Thyroid gland (tissue), 4 donors: ENCODE measurements around the gene RAP1A. TPM values are rescaled to one million over a fixed set of nuclear protein-coding genes. Genes with fewer than 3 reads are reported as not detected.

Source experiments
- DNase-seq, 2 donors: peaks; one replicate each; pipeline ENCODE4 v3.0.0-alpha.2; 2019
- H3K27ac ChIP-seq, 3 donors: fragments of 200-600 bp; sonication (generic); 1 replicate in 2 of 3; 2 replicates in 1 of 3; pipeline ENCODE4 v1.5.1; 2016 to 2019; ENCODE audit warnings: mild to moderate bottlenecking in 1 of 3, moderate library complexity in 1 of 3
- H3K27me3 ChIP-seq: fragments of 200-600 bp; sonication (generic); one replicate; pipeline ENCODE4 v1.5.1; 2019
- H3K36me3 ChIP-seq, 2 donors: fragments of 200-600 bp; sonication (generic); one replicate each; pipeline ENCODE4 v1.5.1; 2016 to 2019
- H3K4me1 ChIP-seq, 2 donors: fragments of 200-600 bp; sonication (generic); one replicate each; pipeline ENCODE4 v1.5.1; 2017 to 2019
- H3K4me3 ChIP-seq, 3 donors: fragments of 200-600 bp; sonication (generic); replicated peaks in 1 of 3; 1 replicate in 2 of 3; 2 replicates in 1 of 3; pipeline ENCODE4 v1.5.1; 2016; ENCODE audit warnings: mild to moderate bottlenecking in 1 of 3
- H3K9me3 ChIP-seq: fragments of 200-600 bp; sonication (generic); one replicate; pipeline ENCODE4 v1.5.1; 2017
- CTCF ChIP-seq, 6 experiments: fragments of 200-600 bp in 3 of 6; fragments of 450-650 bp in 3 of 6; sonication (generic) in 3 of 6; IDR thresholded peaks; one replicate each; pipeline ENCODE4 v1.5.1; 2016 to 2019; ENCODE audit warnings: antibody characterized with exemption in 6 of 6, mild to moderate bottlenecking in 2 of 6, inconsistent platforms in 1 of 6, moderate library complexity in 1 of 6
- POLR2A ChIP-seq, 2 donors: fragments of 450-650 bp; IDR thresholded peaks; one replicate each; pipeline ENCODE4 v1.6.1; 2017; ENCODE audit warnings: antibody characterized with exemption in 2 of 2, mild to moderate bottlenecking in 2 of 2, moderate library complexity in 1 of 2
- WGBS, 2 donors: methylation state at CpG; one replicate each; pipeline ENCODE4 v1.1.5; 2017; 5-methylcytosine and 5-hydroxymethylcytosine counted together
- intact Hi-C: fragments of 100-400 bp; cut with DNase I; formaldehyde crosslinking; loops from one replicate; pipeline ENCODE4 v1.15.1; 2023
- total RNA-seq, 4 donors: library from RNA; depleted of rRNA; stranded (reverse); fragments of >200 nt; gene quantifications; one replicate each; pipeline ENCODE4 v1.2.3, GENCODE V29; 2016

Gene RAP1A
- total RNA-seq, 4 donors from 2014 or later: 54.2 to 91.7 (median 71.9) TPM

- Histone ChIP-seq H3K4me3 (no peak overlapping the region), H3K4me1 (no peaks in the 10 kb centered on the region), H3K9me3 (no peaks in the 10 kb centered on the region), H3K27me3 (no peaks in the 10 kb centered on the region), H3K27ac (no peak overlapping the region), H3K36me3 (no peaks in the 10 kb centered on the region)
- DNase-seq: no peak
- intact Hi-C loops: no loop called here
- no peak for TF ChIP-seq CTCF (IDR thresholded peaks at IDR 0.05)
- no peak for TF ChIP-seq POLR2A (IDR thresholded peaks at IDR 0.05)
- 88 to 90% methylated on average over 2 of the region's 2 CpGs for WGBS, 2 donors
Observed at GRCh38 chr1:111746614-111746999, 127.0 kb downstream of the RAP1A start.

GRCh38 chr1:111747282-111747734 lies 127.7 kb downstream of the RAP1A start:
- Histone ChIP-seq H3K4me3 (no peak overlapping the region), H3K4me1 (no peaks in the 10 kb centered on the region), H3K9me3 (no peaks in the 10 kb centered on the region), H3K27ac (no peak overlapping the region), H3K36me3 (no peaks in the 10 kb centered on the region), H3K27me3 (no peaks in the 10 kb centered on the region)
- peak; percentile 43 to 52 for DNase-seq
- 36 to 44% methylated on average over 3 of the region's 3 CpGs for WGBS, 2 donors
- intact Hi-C loops: no loop called here
- TF ChIP-seq POLR2A (IDR thresholded peaks at IDR 0.05): peak in 1 of 2 donors; percentile 2
- TF ChIP-seq CTCF (IDR thresholded peaks at IDR 0.05): peak; percentile 13 to 67 (median 38)

- WGBS, 2 donors: 90 to 92% methylated on average over 4 of the region's 4 CpGs
- no peak for DNase-seq
- H3K4me3 ChIP-seq: no peak overlapping the region
- intact Hi-C loops: no loop called here
- no peak overlapping the region for H3K27ac ChIP-seq
- H3K36me3 ChIP-seq: no peaks in the 10 kb centered on the region
- H3K9me3 ChIP-seq: no peaks in the 10 kb centered on the region
- no peaks in the 10 kb centered on the region for H3K4me1 ChIP-seq
- no peak for TF ChIP-seq CTCF (IDR thresholded peaks at IDR 0.05)
- TF ChIP-seq POLR2A (IDR thresholded peaks at IDR 0.05): no peak
- H3K27me3 ChIP-seq: no peaks in the 10 kb centered on the region
Observed at GRCh38 chr1:111747947-111748346, 128.4 kb downstream of the RAP1A start.

- no peak overlapping the region for H3K4me3 ChIP-seq
- no peaks in the 10 kb centered on the region for H3K9me3 ChIP-seq
- no peaks in the 10 kb centered on the region for H3K27me3 ChIP-seq
- H3K36me3 ChIP-seq: no peaks in the 10 kb centered on the region
- WGBS, 2 donors: 60 to 79% methylated on average over 3 of the region's 3 CpGs
- H3K27ac ChIP-seq: no peak overlapping the region
- TF ChIP-seq POLR2A (IDR thresholded peaks at IDR 0.05) (no peak), CTCF (IDR thresholded peaks at IDR 0.05) (no peak)
- intact Hi-C loops: loop anchor here (5.0 to 10.0 kb wide), 2 partner anchors 242 to 265 kb away; no protein-coding TSS in a partner anchor
- H3K4me1 ChIP-seq: peaks cover 0 to 2% of the 10 kb centered on the region in 2 donors
- no peak for DNase-seq
Observed at GRCh38 chr1:111749628-111750027, 130.0 kb downstream of the RAP1A start.

- no peak for DNase-seq
- H3K27me3 ChIP-seq: no peaks in the 10 kb centered on the region
- no peak overlapping the region for H3K4me3 ChIP-seq
- H3K4me1 ChIP-seq: peaks cover 0 to 6% of the 10 kb centered on the region in 2 donors
- no peak overlapping the region for H3K27ac ChIP-seq
- intact Hi-C loops: loop anchor here (5.0 to 10.0 kb wide), 2 partner anchors 244 to 266 kb away; no protein-coding TSS in a partner anchor
- H3K36me3 ChIP-seq: no peaks in the 10 kb centered on the region
- WGBS, 2 donors: 66 to 68% methylated on average over 2 of the region's 2 CpGs
- no peak for TF ChIP-seq POLR2A (IDR thresholded peaks at IDR 0.05)
- no peak for TF ChIP-seq CTCF (IDR thresholded peaks at IDR 0.05)
- H3K9me3 ChIP-seq: no peaks in the 10 kb centered on the region
Observed at GRCh38 chr1:111750856-111751255, 131.3 kb downstream of the RAP1A start.
